Keratinocyte (primary cell): ENCODE results near the gene GRAMD1A.

Experiments
- CTCF ChIP-seq, 3 experiments: IDR thresholded peaks in 1 of 3; conservative IDR thresholded peaks in 1 of 3; optimal IDR thresholded peaks in 1 of 3; 2 replicates in 2 of 3; 3 replicates in 1 of 3; pipeline versions ENCODE3 to v1.5.1; 2011; ENCODE audit warnings: low read length in 3 of 3, mild to moderate bottlenecking in 3 of 3, moderate library complexity in 2 of 3, control low read depth in 1 of 3, inconsistent platforms in 1 of 3; ENCODE audit not compliant: insufficient read depth in 2 of 3; ENCODE audit errors: extremely low read depth in 1 of 3
- EZH2 ChIP-seq: IDR thresholded peaks from one replicate; pipeline ENCODE4 v1.6.1; 2012; ENCODE audit warnings: inconsistent platforms, mild to moderate bottlenecking, low read length, moderate library complexity

- TF ChIP-seq CTCF (optimal IDR thresholded peaks at IDR 0.05 in 1 of 3, IDR thresholded peaks at IDR 0.05 in 1 of 3, conservative IDR thresholded peaks at IDR 0.05 in 1 of 3; ENCODE audit: extremely low read depth in 1 of 3, insufficient read depth in 2 of 3, low read length in 3 of 3) (no peak), EZH2 (no peak)
Measured at GRCh38 chr19:34953092-34953491, 47.0 kb upstream of the GRAMD1A start.
